Gastroesophageal sphincter (tissue), 4 donors: Measurements from ENCODE around the gene EMX1. TPM values are rescaled to one million over a fixed set of nuclear protein-coding genes. Genes with fewer than 3 reads are reported as not detected.

ENCODE experiments used
- ATAC-seq: fragments of 150-250 bp; one replicate; pipeline ENCODE4 v1.9.1; 2016; ENCODE audit warnings: mild to moderate bottlenecking, moderate library complexity
- H3K27ac ChIP-seq, 4 donors: fragments of 200-600 bp; sonication (generic) in 3 of 4; 1 replicate in 3 of 4; 2 replicates in 1 of 4; pipeline ENCODE4 v1.5.1; 2016 to 2019
- H3K27me3 ChIP-seq: fragments of 200-600 bp; sonication (generic); one replicate; pipeline ENCODE4 v1.5.1; 2019
- H3K36me3 ChIP-seq, 2 donors: fragments of 200-600 bp; sonication (generic); one replicate each; pipeline ENCODE4 v1.5.1; 2019; ENCODE audit warnings: control low read depth in 1 of 2
- H3K4me1 ChIP-seq, 3 donors: fragments of 200-600 bp; sonication (generic); 1 replicate in 2 of 3; 2 replicates in 1 of 3; pipeline ENCODE4 v1.5.1; 2016 to 2019; ENCODE audit warnings: control low read depth in 2 of 3
- H3K4me3 ChIP-seq, 2 donors: fragments of 200-600 bp; sonication (generic); one replicate each; pipeline ENCODE4 v1.5.1; 2019; ENCODE audit warnings: mild to moderate bottlenecking in 1 of 2, moderate library complexity in 1 of 2
- H3K9me3 ChIP-seq, 3 donors: fragments of 200-600 bp; sonication (generic); one replicate each; pipeline ENCODE4 v1.5.1; 2017 to 2019; ENCODE audit warnings: control low read depth in 2 of 3
- EP300 ChIP-seq: sonication (generic); formaldehyde crosslinking; IDR thresholded peaks from one replicate; pipeline ENCODE4 v1.6.1; 2017; ENCODE audit warnings: antibody characterized with exemption, mild to moderate bottlenecking
- POLR2A ChIP-seq, 2 donors: fragments of 450-650 bp; IDR thresholded peaks; one replicate each; pipeline ENCODE4 v1.6.1; 2017; ENCODE audit warnings: antibody characterized with exemption in 2 of 2, mild to moderate bottlenecking in 2 of 2, moderate library complexity in 1 of 2
- POLR2AphosphoS5 ChIP-seq: sonication (generic); formaldehyde crosslinking; IDR thresholded peaks from one replicate; pipeline ENCODE4 v1.6.1; 2017; ENCODE audit warnings: antibody characterized with exemption
- WGBS, 2 donors: methylation state at CpG; one replicate each; pipeline ENCODE4 v1.1.5; 2018; ENCODE audit warnings: low coverage in 1 of 2; 5-methylcytosine and 5-hydroxymethylcytosine counted together
- total RNA-seq, 4 donors: library from RNA; depleted of rRNA; stranded (reverse); fragments of >200 nt; gene quantifications; one replicate each; pipeline ENCODE4 v1.1.0, GENCODE V29; 2016
- TF ChIP-seq, protein P1 (sequence below), 4 experiments: fragments of 200-600 bp in 2 of 4; fragments of 450-650 bp in 2 of 4; sonication (generic) in 1 of 4; IDR thresholded peaks; one replicate each; pipeline ENCODE4 v1.5.1; 2017 to 2019; ENCODE audit warnings: antibody characterized with exemption in 4 of 4, mild to moderate bottlenecking in 2 of 4, moderate library complexity in 2 of 4

Gene EMX1
- total RNA-seq, 4 donors from 2014 or later: 0.15 TPM; not detected in 3

GRCh38 chr2:72929010-72929409, 11.7 kb downstream of the EMX1 start:
- H3K27ac ChIP-seq: no peak overlapping the region
- no peaks in the 10 kb centered on the region for H3K36me3 ChIP-seq
- H3K4me3 ChIP-seq: no peak overlapping the region
- peaks cover 100% of the 10 kb centered on the region for H3K27me3 ChIP-seq
- no peak for TF ChIP-seq POLR2AphosphoS5
- TF ChIP-seq EP300: no peak
- TF ChIP-seq, protein P1, sequence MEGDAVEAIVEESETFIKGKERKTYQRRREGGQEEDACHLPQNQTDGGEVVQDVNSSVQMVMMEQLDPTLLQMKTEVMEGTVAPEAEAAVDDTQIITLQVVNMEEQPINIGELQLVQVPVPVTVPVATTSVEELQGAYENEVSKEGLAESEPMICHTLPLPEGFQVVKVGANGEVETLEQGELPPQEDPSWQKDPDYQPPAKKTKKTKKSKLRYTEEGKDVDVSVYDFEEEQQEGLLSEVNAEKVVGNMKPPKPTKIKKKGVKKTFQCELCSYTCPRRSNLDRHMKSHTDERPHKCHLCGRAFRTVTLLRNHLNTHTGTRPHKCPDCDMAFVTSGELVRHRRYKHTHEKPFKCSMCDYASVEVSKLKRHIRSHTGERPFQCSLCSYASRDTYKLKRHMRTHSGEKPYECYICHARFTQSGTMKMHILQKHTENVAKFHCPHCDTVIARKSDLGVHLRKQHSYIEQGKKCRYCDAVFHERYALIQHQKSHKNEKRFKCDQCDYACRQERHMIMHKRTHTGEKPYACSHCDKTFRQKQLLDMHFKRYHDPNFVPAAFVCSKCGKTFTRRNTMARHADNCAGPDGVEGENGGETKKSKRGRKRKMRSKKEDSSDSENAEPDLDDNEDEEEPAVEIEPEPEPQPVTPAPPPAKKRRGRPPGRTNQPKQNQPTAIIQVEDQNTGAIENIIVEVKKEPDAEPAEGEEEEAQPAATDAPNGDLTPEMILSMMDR (IDR thresholded peaks at IDR 0.05): no peak
- no peak for TF ChIP-seq POLR2A (IDR thresholded peaks at IDR 0.05)
- H3K9me3 ChIP-seq: no peaks in the 10 kb centered on the region
- ATAC-seq: no peak
- H3K4me1 ChIP-seq: peaks cover 0 to 18% (median 7%) of the 10 kb centered on the region in 3 donors
- 100% methylated on average over 1 of the region's 1 CpG; no CpG with 5 or more reads in 1 of the 2 donors for WGBS, 2 donors

- no CpG with 5 or more reads among the region's 14 CpGs for WGBS, 2 donors
- TF ChIP-seq POLR2A (IDR thresholded peaks at IDR 0.05) (no peak), POLR2AphosphoS5 (no peak), EP300 (no peak)
- TF ChIP-seq, protein P1 (IDR thresholded peaks at IDR 0.05): no peak
- H3K4me1 ChIP-seq: peaks cover 0 to 4% (median 0%) of the 10 kb centered on the region in 3 donors
- H3K36me3 ChIP-seq: no peaks in the 10 kb centered on the region
- no peak overlapping the region for H3K27ac ChIP-seq
- H3K27me3 ChIP-seq: peaks cover 84% of the 10 kb centered on the region
- no peak for ATAC-seq
- H3K4me3 ChIP-seq: no peak overlapping the region
- no peaks in the 10 kb centered on the region for H3K9me3 ChIP-seq
Measured at GRCh38 chr2:72931280-72931910, 14.1 kb downstream of the EMX1 start.

GRCh38 chr2:72932045-72932740, 14.9 kb downstream of the EMX1 start:
- WGBS, 2 donors: no CpG with 5 or more reads among the region's 5 CpGs
- H3K27me3 ChIP-seq: peaks cover 76% of the 10 kb centered on the region
- no peak for TF ChIP-seq POLR2A (IDR thresholded peaks at IDR 0.05)
- no peak for TF ChIP-seq POLR2AphosphoS5

GRCh38 chr2:72932805-72933204, 15.5 kb downstream of the EMX1 start:
- Histone ChIP-seq H3K4me3 (no peak overlapping the region), H3K27ac (no peak overlapping the region), H3K36me3 (no peaks in the 10 kb centered on the region), H3K27me3 (peaks cover 70% of the 10 kb centered on the region), H3K4me1 (peaks cover 0 to 12% (median 0%) of the 10 kb centered on the region in 3 donors), H3K9me3 (no peaks in the 10 kb centered on the region)
- TF ChIP-seq, protein P1 (IDR thresholded peaks at IDR 0.05): no peak
- TF ChIP-seq POLR2A (IDR thresholded peaks at IDR 0.05) (no peak), POLR2AphosphoS5 (no peak), EP300 (no peak)
- no CpG with 5 or more reads among the region's 4 CpGs for WGBS, 2 donors
- ATAC-seq: no peak

More at GRCh38 chr2:72932045-72932740, 14.9 kb downstream of the EMX1 start:
- Histone ChIP-seq H3K27ac (no peak overlapping the region), H3K4me1 (peaks cover 0 to 12% (median 0%) of the 10 kb centered on the region in 3 donors), H3K9me3 (no peaks in the 10 kb centered on the region), H3K36me3 (no peaks in the 10 kb centered on the region), H3K4me3 (no peak overlapping the region)
- no peak for ATAC-seq

GRCh38 chr2:72933207-72933606, 15.9 kb downstream of the EMX1 start:
- H3K4me3 ChIP-seq: no peak overlapping the region
- no peaks in the 10 kb centered on the region for H3K36me3 ChIP-seq
- WGBS, 2 donors: 93% methylated on average over 3 of the region's 5 CpGs; no CpG with 5 or more reads in 1 of the 2 donors
- no peak overlapping the region for H3K27ac ChIP-seq
- TF ChIP-seq POLR2A (IDR thresholded peaks at IDR 0.05): no peak
- TF ChIP-seq POLR2AphosphoS5: no peak
- TF ChIP-seq EP300: no peak
- TF ChIP-seq, protein P1 (IDR thresholded peaks at IDR 0.05): no peak
- peaks cover 0 to 12% (median 0%) of the 10 kb centered on the region in 3 donors for H3K4me1 ChIP-seq
- H3K27me3 ChIP-seq: peaks cover 66% of the 10 kb centered on the region
- H3K9me3 ChIP-seq: no peaks in the 10 kb centered on the region
- no peak for ATAC-seq
